HepG2 (cell line): ENCODE measurements around the gene NRL. TPM values are rescaled to one million over a fixed set of nuclear protein-coding genes. Genes with fewer than 3 reads are reported as not detected.

Source experiments
- ASH2L ChIP-seq: fragments of 300-600, 200-600 bp; sonication (generic); IDR thresholded peaks from 2 replicates; pipeline ENCODE4 v1.7.0; 2017; ENCODE audit warnings: low read depth, mild to moderate bottlenecking, moderate library complexity, mixed read lengths, low read length; ENCODE audit not compliant: insufficient read length
- FOXO1 ChIP-seq: sonication (generic); formaldehyde crosslinking; IDR thresholded peaks from 2 replicates; pipeline ENCODE4 v1.4.0; 2020; ENCODE audit warnings: missing genetic modification reagents
- JARID2 ChIP-seq: sonication (generic); formaldehyde crosslinking; IDR thresholded peaks from 2 replicates; pipeline ENCODE4 v1.8.1; 2023; ENCODE audit warnings: missing genetic modification reagents, inconsistent platforms; ENCODE audit not compliant: insufficient replicate concordance
- KAT7 ChIP-seq: IDR thresholded peaks from 2 replicates; pipeline ENCODE4 v1.6.1; 2018; ENCODE audit warnings: borderline replicate concordance, missing compliant biosample characterization
- KDM5B ChIP-seq: sonication (generic); formaldehyde crosslinking; IDR thresholded peaks from 2 replicates; pipeline ENCODE4 v1.4.0; 2020; ENCODE audit warnings: missing genetic modification reagents, mild to moderate bottlenecking, borderline replicate concordance
- MIER2 ChIP-seq: IDR thresholded peaks from 2 replicates; pipeline ENCODE4 v1.6.1; 2016; ENCODE audit warnings: missing biosample characterization, missing genetic modification reagents
- MXI1 ChIP-seq: IDR thresholded peaks from 3 replicates; pipeline ENCODE4 v1.6.1; 2012; ENCODE audit warnings: low read depth, low read length, inconsistent platforms, borderline replicate concordance
- NR3C1 ChIP-seq: sonication (generic); formaldehyde crosslinking; IDR thresholded peaks from 2 replicates; pipeline ENCODE4 v1.4.0; 2020; ENCODE audit warnings: missing genetic modification reagents
- PTBP1 ChIP-seq: fragments of 200-400 bp; formaldehyde crosslinking; IDR thresholded peaks from 2 replicates; pipeline ENCODE4 v1.6.1; 2018; ENCODE audit warnings: low read length, low read depth; ENCODE audit not compliant: poor library complexity, severe bottlenecking
- SATB2 ChIP-seq: sonication (generic); formaldehyde crosslinking; IDR thresholded peaks from 2 replicates; pipeline ENCODE4 v1.5.0; 2020; ENCODE audit warnings: missing genetic modification reagents
- SP140L ChIP-seq: sonication (generic); formaldehyde crosslinking; IDR thresholded peaks from 2 replicates; pipeline ENCODE4 v1.4.0; 2020; ENCODE audit warnings: missing genetic modification reagents, borderline replicate concordance
- SSRP1 ChIP-seq: IDR thresholded peaks from 2 replicates; pipeline ENCODE4 v1.6.1; 2016; ENCODE audit warnings: control low read depth
- ZNF253 ChIP-seq: sonication (generic); formaldehyde crosslinking; IDR thresholded peaks from 2 replicates; pipeline ENCODE4 v1.8.0; 2022; ENCODE audit warnings: mild to moderate bottlenecking, missing genetic modification reagents, borderline replicate concordance
- ZNF441 ChIP-seq: sonication (generic); formaldehyde crosslinking; IDR thresholded peaks from 2 replicates; pipeline ENCODE4 v1.7.0; 2021; ENCODE audit warnings: missing genetic modification reagents, borderline replicate concordance
- ZNF569 ChIP-seq: sonication (generic); formaldehyde crosslinking; IDR thresholded peaks from 2 replicates; pipeline ENCODE4 v1.5.0; 2020; ENCODE audit warnings: mild to moderate bottlenecking, missing genetic modification reagents, moderate library complexity, borderline replicate concordance
- ZNF629 ChIP-seq: sonication (generic); formaldehyde crosslinking; conservative IDR thresholded peaks from 2 replicates; pipeline ENCODE4 v1.5.0; 2020; ENCODE audit warnings: missing genetic modification reagents
- ZNF747 ChIP-seq: sonication (generic); formaldehyde crosslinking; IDR thresholded peaks from 2 replicates; pipeline ENCODE4 v1.8.1; 2023; ENCODE audit warnings: missing genetic modification reagents, mild to moderate bottlenecking, borderline replicate concordance
- ZNF782 ChIP-seq: sonication (generic); formaldehyde crosslinking; IDR thresholded peaks from 2 replicates; pipeline ENCODE4 v1.4.0; 2020; ENCODE audit warnings: missing genetic modification reagents, mild to moderate bottlenecking, borderline replicate concordance
- ZSCAN12 ChIP-seq: sonication (generic); formaldehyde crosslinking; IDR thresholded peaks from 2 replicates; pipeline ENCODE4 v1.9.0; 2021; ENCODE audit warnings: mild to moderate bottlenecking, missing genetic modification reagents
- polyA plus RNA-seq, 8 experiments: library from polyadenylated mRNA; depleted of rRNA in 3 of 8; stranded (reverse) in 7 of 8; unstranded in 1 of 8; fragments of >200 nt; fragmentation: Illumina TruSeq in 4 of 8; extraction: Trizol in 4 of 8; gene quantifications; 2 replicates each; pipeline versions ENCODE4 v1.2.1 to v1.2.3, GENCODE V29; 2011 to 2016; ENCODE audit warnings: low read depth in 4 of 8, missing spikeins in 1 of 8, mixed read lengths in 1 of 8; ENCODE audit not compliant: insufficient read depth in 1 of 8
- total RNA-seq, 5 experiments: library from RNA; depleted of rRNA; stranded (reverse); fragments of >200 nt; fragmentation: Illumina TruSeq; extraction: Trizol; gene quantifications; 2 replicates each; pipeline ENCODE4 v1.2.3, GENCODE V29; 2016; ENCODE audit warnings: low read depth in 1 of 5
- TF ChIP-seq, protein P1 (sequence below): sonication (generic); formaldehyde crosslinking; IDR thresholded peaks from 2 replicates; pipeline ENCODE4 v1.4.0; 2020; ENCODE audit warnings: missing genetic modification reagents, borderline replicate concordance
- TF ChIP-seq, protein P2 (sequence below): sonication (generic); formaldehyde crosslinking; IDR thresholded peaks from 2 replicates; pipeline ENCODE4 v1.4.0; 2020; ENCODE audit warnings: missing genetic modification reagents, borderline replicate concordance
- TF ChIP-seq, protein P3 (sequence below): sonication (generic); formaldehyde crosslinking; IDR thresholded peaks from 2 replicates; pipeline ENCODE4 v1.4.0; 2020; ENCODE audit warnings: low read depth, mild to moderate bottlenecking, missing genetic modification reagents

Gene NRL
- total and polyA plus RNA-seq, 2 of the 13 experiments (the other 11 are each of a cell fraction or from before 2014, with no cell fraction given): 2.5 to 4.7 TPM

DNA sequence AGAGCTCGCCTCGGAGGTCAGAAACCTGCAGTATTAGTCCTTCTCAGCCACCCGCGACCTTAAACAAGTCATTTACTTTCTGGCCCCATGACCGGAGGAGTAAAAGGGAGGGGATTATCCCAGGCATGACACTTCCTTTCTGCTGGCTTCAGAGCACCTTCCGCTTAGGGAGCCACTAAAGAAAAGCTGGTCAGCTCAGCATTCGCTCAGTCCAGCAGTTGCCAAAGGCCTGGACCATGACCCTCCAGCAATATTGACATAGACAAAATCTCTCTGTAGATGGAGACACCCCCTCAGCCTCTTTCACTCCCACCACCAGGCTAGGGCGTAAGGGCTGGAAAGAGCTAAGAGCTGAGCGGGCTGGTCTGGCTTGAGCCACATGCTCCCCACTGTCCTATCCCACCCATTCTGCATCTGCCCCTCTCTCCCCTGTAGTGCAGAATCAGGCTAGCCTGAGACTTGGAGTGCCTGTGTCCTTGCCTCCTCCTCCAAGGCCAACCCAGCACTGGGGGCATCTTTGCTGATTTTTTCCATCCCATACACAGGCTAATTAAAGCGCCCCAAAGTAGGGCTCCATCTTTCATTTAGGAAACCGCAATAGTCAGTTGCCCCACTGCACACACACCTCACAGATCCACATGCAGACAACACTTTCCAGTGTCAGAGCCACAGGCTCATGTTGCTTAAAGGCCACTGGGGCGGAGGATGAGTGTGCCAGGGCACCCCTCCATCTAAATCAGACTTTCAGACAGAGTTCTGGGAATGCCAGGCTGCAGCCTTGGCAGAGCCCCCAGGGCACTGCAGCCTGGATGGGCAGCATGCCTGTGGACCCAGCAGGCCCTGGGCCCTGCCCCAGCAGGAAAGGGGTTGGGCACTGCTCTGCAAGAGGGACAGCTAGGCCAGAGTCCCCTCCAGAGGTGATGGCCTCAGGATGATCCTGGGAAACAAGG lies 47.3 kb downstream of the NRL start (continued):
- TF ChIP-seq, protein P1, sequence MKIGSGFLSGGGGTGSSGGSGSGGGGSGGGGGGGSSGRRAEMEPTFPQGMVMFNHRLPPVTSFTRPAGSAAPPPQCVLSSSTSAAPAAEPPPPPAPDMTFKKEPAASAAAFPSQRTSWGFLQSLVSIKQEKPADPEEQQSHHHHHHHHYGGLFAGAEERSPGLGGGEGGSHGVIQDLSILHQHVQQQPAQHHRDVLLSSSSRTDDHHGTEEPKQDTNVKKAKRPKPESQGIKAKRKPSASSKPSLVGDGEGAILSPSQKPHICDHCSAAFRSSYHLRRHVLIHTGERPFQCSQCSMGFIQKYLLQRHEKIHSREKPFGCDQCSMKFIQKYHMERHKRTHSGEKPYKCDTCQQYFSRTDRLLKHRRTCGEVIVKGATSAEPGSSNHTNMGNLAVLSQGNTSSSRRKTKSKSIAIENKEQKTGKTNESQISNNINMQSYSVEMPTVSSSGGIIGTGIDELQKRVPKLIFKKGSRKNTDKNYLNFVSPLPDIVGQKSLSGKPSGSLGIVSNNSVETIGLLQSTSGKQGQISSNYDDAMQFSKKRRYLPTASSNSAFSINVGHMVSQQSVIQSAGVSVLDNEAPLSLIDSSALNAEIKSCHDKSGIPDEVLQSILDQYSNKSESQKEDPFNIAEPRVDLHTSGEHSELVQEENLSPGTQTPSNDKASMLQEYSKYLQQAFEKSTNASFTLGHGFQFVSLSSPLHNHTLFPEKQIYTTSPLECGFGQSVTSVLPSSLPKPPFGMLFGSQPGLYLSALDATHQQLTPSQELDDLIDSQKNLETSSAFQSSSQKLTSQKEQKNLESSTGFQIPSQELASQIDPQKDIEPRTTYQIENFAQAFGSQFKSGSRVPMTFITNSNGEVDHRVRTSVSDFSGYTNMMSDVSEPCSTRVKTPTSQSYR (CRISPR knock-in tag): peak; percentile 27; the same call in 1 of the 2 replicates
- TF ChIP-seq PTBP1: no peak
- TF ChIP-seq, protein P2, sequence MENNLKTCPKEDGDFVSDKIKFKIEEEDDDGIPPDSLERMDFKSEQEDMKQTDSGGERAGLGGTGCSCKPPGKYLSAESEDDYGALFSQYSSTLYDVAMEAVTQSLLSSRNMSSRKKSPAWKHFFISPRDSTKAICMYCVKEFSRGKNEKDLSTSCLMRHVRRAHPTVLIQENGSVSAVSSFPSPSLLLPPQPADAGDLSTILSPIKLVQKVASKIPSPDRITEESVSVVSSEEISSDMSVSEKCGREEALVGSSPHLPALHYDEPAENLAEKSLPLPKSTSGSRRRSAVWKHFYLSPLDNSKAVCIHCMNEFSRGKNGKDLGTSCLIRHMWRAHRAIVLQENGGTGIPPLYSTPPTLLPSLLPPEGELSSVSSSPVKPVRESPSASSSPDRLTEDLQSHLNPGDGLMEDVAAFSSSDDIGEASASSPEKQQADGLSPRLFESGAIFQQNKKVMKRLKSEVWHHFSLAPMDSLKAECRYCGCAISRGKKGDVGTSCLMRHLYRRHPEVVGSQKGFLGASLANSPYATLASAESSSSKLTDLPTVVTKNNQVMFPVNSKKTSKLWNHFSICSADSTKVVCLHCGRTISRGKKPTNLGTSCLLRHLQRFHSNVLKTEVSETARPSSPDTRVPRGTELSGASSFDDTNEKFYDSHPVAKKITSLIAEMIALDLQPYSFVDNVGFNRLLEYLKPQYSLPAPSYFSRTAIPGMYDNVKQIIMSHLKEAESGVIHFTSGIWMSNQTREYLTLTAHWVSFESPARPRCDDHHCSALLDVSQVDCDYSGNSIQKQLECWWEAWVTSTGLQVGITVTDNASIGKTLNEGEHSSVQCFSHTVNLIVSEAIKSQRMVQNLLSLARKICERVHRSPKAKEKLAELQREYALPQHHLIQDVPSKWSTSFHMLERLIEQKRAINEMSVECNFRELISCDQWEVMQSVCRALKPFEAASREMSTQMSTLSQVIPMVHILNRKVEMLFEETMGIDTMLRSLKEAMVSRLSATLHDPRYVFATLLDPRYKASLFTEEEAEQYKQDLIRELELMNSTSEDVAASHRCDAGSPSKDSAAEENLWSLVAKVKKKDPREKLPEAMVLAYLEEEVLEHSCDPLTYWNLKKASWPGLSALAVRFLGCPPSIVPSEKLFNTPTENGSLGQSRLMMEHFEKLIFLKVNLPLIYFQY (CRISPR knock-in tag): peak; percentile 32; the same call in 1 of the 2 replicates
- no peak for TF ChIP-seq SSRP1 (CRISPR knock-in tag)
- TF ChIP-seq ZNF747 (CRISPR knock-in tag): peak; percentile 27; the same call in 1 of the 2 replicates
- TF ChIP-seq ZSCAN12 (CRISPR knock-in tag): no peak
- no peak for TF ChIP-seq ZNF629 (CRISPR knock-in tag)
- TF ChIP-seq KDM5B (CRISPR knock-in tag): peak; percentile 63; the same call in 1 of the 2 replicates
- TF ChIP-seq, protein P3, sequence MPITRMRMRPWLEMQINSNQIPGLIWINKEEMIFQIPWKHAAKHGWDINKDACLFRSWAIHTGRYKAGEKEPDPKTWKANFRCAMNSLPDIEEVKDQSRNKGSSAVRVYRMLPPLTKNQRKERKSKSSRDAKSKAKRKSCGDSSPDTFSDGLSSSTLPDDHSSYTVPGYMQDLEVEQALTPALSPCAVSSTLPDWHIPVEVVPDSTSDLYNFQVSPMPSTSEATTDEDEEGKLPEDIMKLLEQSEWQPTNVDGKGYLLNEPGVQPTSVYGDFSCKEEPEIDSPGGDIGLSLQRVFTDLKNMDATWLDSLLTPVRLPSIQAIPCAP (CRISPR knock-in tag): no peak
- no peak for TF ChIP-seq SP140L (CRISPR knock-in tag)
- no peak for TF ChIP-seq SATB2 (CRISPR knock-in tag)
- peak; percentile 66; the same call in 1 of the 2 replicates for TF ChIP-seq MIER2 (CRISPR knock-in tag)
- TF ChIP-seq ZNF253: no peak
- TF ChIP-seq MXI1: no peak
- TF ChIP-seq ASH2L: no peak
- TF ChIP-seq FOXO1 (CRISPR knock-in tag): peak; percentile 45; the same call in 1 of the 2 replicates
- TF ChIP-seq NR3C1: no peak
- no peak for TF ChIP-seq ZNF441
- no peak for TF ChIP-seq ZNF569
- no peak for TF ChIP-seq KAT7 (CRISPR knock-in tag)
- TF ChIP-seq ZNF782 (CRISPR knock-in tag): peak; percentile 12; the same call in 1 of the 2 replicates
- TF ChIP-seq JARID2 (CRISPR knock-in tag): no peak
